Activated naive CD4-positive, alpha-beta T cell treated with anti-CD3 and anti-CD28 coated beads, Interleukin-2, amount 10 ng/mL, durations not matched to agents 7 days and 5 days (primary cell): ENCODE measurements around the gene CNTN4.
A peak's percentile ranks its signal among the peaks of the same experiment; 100 is the strongest.

Experiments
- CTCF ChIA-PET: fragments of 350-600 bp; sonication (Branson Sonifier 250); formaldehyde crosslinking; loops from one replicate; lab custom pipeline; 2021; ENCODE audit warnings: antibody characterized with exemption; lab: Charles Lee
- DNase-seq: peaks from one replicate; pipeline ENCODE4 v3.0.0-alpha.2; 2020
- H3K27ac Mint-ChIP-seq: one replicate; pipeline ENCODE4 v1.8.0; 2021; ENCODE audit warnings: mild to moderate bottlenecking, moderate library complexity, mixed read lengths
- H3K27me3 Mint-ChIP-seq: one replicate; pipeline ENCODE4 v1.8.0; 2021; ENCODE audit warnings: mild to moderate bottlenecking, mixed read lengths
- H3K36me3 Mint-ChIP-seq: one replicate; pipeline ENCODE4 v1.8.0; 2021; ENCODE audit warnings: mixed read lengths
- H3K4me1 Mint-ChIP-seq: one replicate; pipeline ENCODE4 v1.8.0; 2021; ENCODE audit warnings: mixed read lengths
- H3K4me3 Mint-ChIP-seq: one replicate; pipeline ENCODE4 v1.8.0; 2021; ENCODE audit warnings: mild to moderate bottlenecking, moderate library complexity, mixed read lengths
- H3K9me3 Mint-ChIP-seq: one replicate; pipeline ENCODE4 v1.8.0; 2021; ENCODE audit warnings: mixed read lengths

The CNTN4 gene

DNA sequence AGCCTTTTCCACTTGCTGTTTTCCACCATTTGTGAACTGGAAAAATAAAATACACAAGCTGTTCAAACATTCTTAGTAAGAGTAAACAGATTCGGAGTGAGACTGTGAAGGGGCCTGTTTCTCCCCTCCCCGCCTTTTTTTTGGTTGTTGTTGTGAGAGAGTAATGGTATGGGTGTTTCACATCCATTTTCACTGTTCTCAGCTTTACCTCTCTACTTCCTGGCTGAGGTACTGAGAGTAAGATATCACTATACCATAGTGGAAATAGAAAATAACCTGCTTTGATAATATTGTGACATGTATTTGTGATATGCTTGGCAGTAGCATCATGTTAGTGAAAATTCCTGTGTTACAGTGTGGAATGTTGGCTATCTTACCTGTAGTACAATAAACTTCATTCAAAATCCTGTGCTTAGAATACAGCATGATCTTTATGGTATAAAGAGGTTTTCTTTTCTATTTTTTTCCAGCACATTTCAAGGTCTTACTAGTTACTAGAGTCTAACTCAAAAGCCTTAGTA lies 12.0 kb downstream of the CNTN4 start:
- no peaks in the 10 kb centered on the region for H3K4me1 Mint-ChIP-seq
- CTCF ChIA-PET: no interaction called here
- DNase-seq: no peak
- no peak overlapping the region for H3K4me3 Mint-ChIP-seq
- H3K36me3 Mint-ChIP-seq: no peaks in the 10 kb centered on the region
- H3K27ac Mint-ChIP-seq: no peak overlapping the region
- H3K27me3 Mint-ChIP-seq: no peaks in the 10 kb centered on the region
- H3K9me3 Mint-ChIP-seq: peaks cover 7% of the 10 kb centered on the region

DNA sequence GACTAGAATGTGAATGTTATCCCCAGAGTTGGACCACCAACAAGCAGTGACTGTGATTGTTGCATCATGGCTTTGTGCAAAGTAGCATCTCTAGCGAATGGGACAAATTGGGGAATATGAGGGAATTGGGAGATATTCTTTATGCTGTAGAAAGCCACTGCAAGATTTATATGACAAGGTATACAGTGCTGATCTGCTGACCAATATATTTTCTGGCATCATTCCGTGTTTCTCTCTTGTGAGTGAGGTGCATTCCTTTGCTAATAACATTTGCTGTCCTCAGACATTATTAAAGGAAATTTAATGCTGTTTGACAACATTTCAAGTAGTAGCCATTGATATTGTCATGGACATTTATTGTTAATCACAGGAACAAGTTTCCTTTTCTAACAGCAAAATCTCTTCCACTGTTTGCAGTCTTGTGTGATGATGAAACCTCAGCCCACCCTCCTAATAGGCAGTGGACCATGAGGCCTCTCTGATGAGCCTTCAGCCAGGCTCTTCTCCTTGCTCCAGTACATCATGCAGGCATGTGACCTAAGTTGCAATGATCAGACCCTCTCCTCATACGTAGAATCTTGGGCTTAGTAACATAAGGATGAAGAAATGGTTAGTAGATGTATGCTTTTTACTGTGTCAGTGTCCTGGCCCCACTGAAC lies 16.1 kb downstream of the CNTN4 start:
- no peak overlapping the region for H3K27ac Mint-ChIP-seq
- no peaks in the 10 kb centered on the region for H3K9me3 Mint-ChIP-seq
- no peak overlapping the region for H3K4me3 Mint-ChIP-seq
- DNase-seq: no peak
- H3K27me3 Mint-ChIP-seq: no peaks in the 10 kb centered on the region
- CTCF ChIA-PET: no interaction called here
- no peaks in the 10 kb centered on the region for H3K4me1 Mint-ChIP-seq
- H3K36me3 Mint-ChIP-seq: no peaks in the 10 kb centered on the region

- DNase-seq: no peak
- no peaks in the 10 kb centered on the region for H3K36me3 Mint-ChIP-seq
- H3K27ac Mint-ChIP-seq: no peak overlapping the region
- CTCF ChIA-PET: no interaction called here
- no peaks in the 10 kb centered on the region for H3K9me3 Mint-ChIP-seq
- no peaks in the 10 kb centered on the region for H3K27me3 Mint-ChIP-seq
- no peak overlapping the region for H3K4me3 Mint-ChIP-seq
- H3K4me1 Mint-ChIP-seq: no peaks in the 10 kb centered on the region
Measured at GRCh38 chr3:2130726-2131125, 32.1 kb downstream of the CNTN4 start.

- Mint-ChIP-seq H3K4me1 (no peaks in the 10 kb centered on the region), H3K4me3 (no peak overlapping the region), H3K9me3 (no peaks in the 10 kb centered on the region), H3K27me3 (no peaks in the 10 kb centered on the region), H3K27ac (no peak overlapping the region), H3K36me3 (no peaks in the 10 kb centered on the region)
- CTCF ChIA-PET: no interaction called here
- DNase-seq: no peak
Measured at GRCh38 chr3:2133146-2133545, 34.5 kb downstream of the CNTN4 start.

- Mint-ChIP-seq H3K27ac (no peak overlapping the region), H3K4me3 (no peak overlapping the region), H3K36me3 (no peaks in the 10 kb centered on the region), H3K9me3 (no peaks in the 10 kb centered on the region), H3K27me3 (no peaks in the 10 kb centered on the region), H3K4me1 (no peaks in the 10 kb centered on the region)
- CTCF ChIA-PET: no interaction called here
- no peak for DNase-seq
Measured at GRCh38 chr3:2137651-2138050, 39.0 kb downstream of the CNTN4 start.

GRCh38 chr3:2141482-2141881 lies 42.8 kb downstream of the CNTN4 start:
- Mint-ChIP-seq H3K4me1 (no peaks in the 10 kb centered on the region), H3K27ac (no peak overlapping the region), H3K4me3 (no peak overlapping the region), H3K36me3 (no peaks in the 10 kb centered on the region), H3K27me3 (no peaks in the 10 kb centered on the region), H3K9me3 (no peaks in the 10 kb centered on the region)
- CTCF ChIA-PET: no interaction called here
- DNase-seq: no peak

DNA sequence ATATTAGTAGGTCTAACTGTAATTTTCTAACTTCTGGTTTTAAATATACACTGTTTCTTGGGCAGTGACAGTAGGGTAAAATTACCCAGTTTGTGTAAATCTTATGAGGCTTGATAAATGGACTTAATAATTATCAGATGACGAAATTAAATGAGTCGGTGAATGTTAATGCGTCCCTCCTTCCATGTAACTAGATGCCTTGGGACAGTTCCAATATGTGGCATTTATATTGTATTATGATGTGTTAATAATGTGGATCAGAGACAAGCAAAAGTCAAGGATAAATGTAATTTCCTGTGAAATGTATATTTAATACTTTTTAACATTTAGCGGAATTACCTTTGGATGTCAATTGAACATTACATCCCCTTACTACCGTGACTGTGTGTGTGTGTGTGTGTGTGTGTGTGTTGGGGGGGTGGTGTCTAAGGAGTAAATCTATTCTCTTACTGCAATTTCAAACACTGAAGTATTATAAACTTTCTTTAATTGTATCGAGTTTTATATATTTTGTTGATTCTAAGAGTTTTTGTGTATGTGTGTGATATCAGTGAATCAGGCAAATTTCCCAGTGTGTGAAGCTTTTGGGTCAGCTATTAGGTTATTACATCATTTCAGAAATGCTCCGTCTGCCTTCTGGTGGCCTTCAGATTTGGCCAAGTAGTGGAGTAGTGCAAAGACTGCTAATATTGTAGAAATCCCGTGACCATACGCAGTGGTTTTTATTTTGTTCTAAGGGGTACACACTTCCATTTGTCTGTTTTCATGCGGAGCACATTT lies 50.1 kb downstream of the CNTN4 start:
- no peaks in the 10 kb centered on the region for H3K36me3 Mint-ChIP-seq
- H3K9me3 Mint-ChIP-seq: no peaks in the 10 kb centered on the region
- H3K4me1 Mint-ChIP-seq: no peaks in the 10 kb centered on the region
- H3K27ac Mint-ChIP-seq: no peak overlapping the region
- no peak overlapping the region for H3K4me3 Mint-ChIP-seq
- CTCF ChIA-PET: no interaction called here
- DNase-seq: no peak
- no peaks in the 10 kb centered on the region for H3K27me3 Mint-ChIP-seq

GRCh38 chr3:2153053-2153452 lies 54.4 kb downstream of the CNTN4 start:
- no peak overlapping the region for H3K27ac Mint-ChIP-seq
- H3K4me3 Mint-ChIP-seq: no peak overlapping the region
- no peaks in the 10 kb centered on the region for H3K4me1 Mint-ChIP-seq
- H3K27me3 Mint-ChIP-seq: no peaks in the 10 kb centered on the region
- CTCF ChIA-PET: interaction anchor here (0.8 kb wide), 1 partner anchor 65 kb away, joined by 3 read pairs; no protein-coding TSS in a partner anchor
- DNase-seq: no peak
- no peaks in the 10 kb centered on the region for H3K36me3 Mint-ChIP-seq
- no peaks in the 10 kb centered on the region for H3K9me3 Mint-ChIP-seq

- Mint-ChIP-seq H3K27me3 (no peaks in the 10 kb centered on the region), H3K4me3 (no peak overlapping the region), H3K27ac (no peak overlapping the region), H3K9me3 (no peaks in the 10 kb centered on the region), H3K36me3 (no peaks in the 10 kb centered on the region), H3K4me1 (no peaks in the 10 kb centered on the region)
- no peak for DNase-seq
- CTCF ChIA-PET: interaction anchor here (0.8 kb wide), 1 partner anchor 65 kb away, joined by 3 read pairs; no protein-coding TSS in a partner anchor
Measured at GRCh38 chr3:2153547-2153946, 54.9 kb downstream of the CNTN4 start.

DNA sequence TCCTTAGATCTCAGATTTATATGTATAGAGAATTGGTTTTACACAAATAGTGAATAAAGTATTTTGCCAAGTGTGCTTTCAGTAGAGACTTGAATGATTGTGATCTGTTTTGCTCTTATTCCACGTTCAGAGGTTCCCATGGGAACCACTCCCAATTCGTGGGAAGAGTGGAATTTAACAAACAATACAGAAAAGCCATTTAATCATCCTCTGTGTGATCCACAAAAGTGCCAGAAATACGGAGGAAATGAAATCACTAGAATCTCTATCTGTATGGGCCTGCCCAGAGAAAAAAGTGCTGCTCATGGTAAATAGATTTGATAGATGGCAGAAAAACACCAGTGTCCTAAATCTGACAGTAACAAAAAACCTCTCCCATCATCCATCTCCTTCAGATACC lies 56.0 kb downstream of the CNTN4 start:
- DNase-seq: no peak
- no peak overlapping the region for H3K4me3 Mint-ChIP-seq
- H3K4me1 Mint-ChIP-seq: no peaks in the 10 kb centered on the region
- H3K27ac Mint-ChIP-seq: no peak overlapping the region
- no peaks in the 10 kb centered on the region for H3K9me3 Mint-ChIP-seq
- H3K27me3 Mint-ChIP-seq: no peaks in the 10 kb centered on the region
- no peaks in the 10 kb centered on the region for H3K36me3 Mint-ChIP-seq
- CTCF ChIA-PET: no interaction called here

- peak; percentile 20 for DNase-seq
- Mint-ChIP-seq H3K4me1 (no peaks in the 10 kb centered on the region), H3K9me3 (no peaks in the 10 kb centered on the region), H3K27me3 (no peaks in the 10 kb centered on the region), H3K27ac (no peak overlapping the region), H3K4me3 (no peak overlapping the region), H3K36me3 (no peaks in the 10 kb centered on the region)
- CTCF ChIA-PET: interaction anchor here (0.9 to 1.3 kb wide), 3 partner anchors 11 to 651 kb away, joined by 3 to 5 read pairs (median 4); no protein-coding TSS in a partner anchor
Measured at GRCh38 chr3:2156244-2156847, 57.7 kb downstream of the CNTN4 start.

DNA sequence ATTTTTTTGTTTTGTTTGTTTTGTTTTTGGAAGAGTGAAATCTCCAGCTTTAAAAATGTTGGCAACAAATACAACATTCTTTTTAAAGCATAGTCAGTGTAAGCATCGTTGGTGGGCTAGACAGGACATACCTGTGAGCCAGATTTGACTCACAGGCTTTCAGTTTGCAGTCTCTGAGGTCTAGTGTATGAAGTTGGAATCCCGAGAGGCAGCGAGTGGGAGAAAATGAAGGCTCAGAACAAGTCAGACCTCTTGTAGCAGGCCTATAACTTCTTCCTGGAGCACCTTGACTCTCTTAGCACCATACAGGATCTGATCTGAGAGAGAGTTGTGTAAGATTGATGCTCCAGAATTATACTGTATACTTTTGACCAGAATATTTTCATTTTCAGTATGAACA lies 60.2 kb downstream of the CNTN4 start:
- CTCF ChIA-PET: no interaction called here
- Mint-ChIP-seq H3K9me3 (no peaks in the 10 kb centered on the region), H3K4me1 (no peaks in the 10 kb centered on the region), H3K27me3 (no peaks in the 10 kb centered on the region), H3K36me3 (no peaks in the 10 kb centered on the region), H3K27ac (no peak overlapping the region), H3K4me3 (no peak overlapping the region)
- DNase-seq: no peak

- no peaks in the 10 kb centered on the region for H3K4me1 Mint-ChIP-seq
- no peak overlapping the region for H3K4me3 Mint-ChIP-seq
- CTCF ChIA-PET: interaction anchor here (1.5 kb wide), 1 partner anchor 10 kb away, joined by 5 read pairs; no protein-coding TSS in a partner anchor
- H3K27ac Mint-ChIP-seq: no peak overlapping the region
- DNase-seq: no peak
- no peaks in the 10 kb centered on the region for H3K9me3 Mint-ChIP-seq
- H3K27me3 Mint-ChIP-seq: no peaks in the 10 kb centered on the region
- H3K36me3 Mint-ChIP-seq: no peaks in the 10 kb centered on the region
Measured at GRCh38 chr3:2166552-2166951, 67.9 kb downstream of the CNTN4 start.

- no peak overlapping the region for H3K27ac Mint-ChIP-seq
- DNase-seq: no peak
- H3K9me3 Mint-ChIP-seq: peaks cover 5% of the 10 kb centered on the region
- H3K4me1 Mint-ChIP-seq: no peaks in the 10 kb centered on the region
- CTCF ChIA-PET: no interaction called here
- no peaks in the 10 kb centered on the region for H3K36me3 Mint-ChIP-seq
- no peaks in the 10 kb centered on the region for H3K27me3 Mint-ChIP-seq
- no peak overlapping the region for H3K4me3 Mint-ChIP-seq
Measured at GRCh38 chr3:2172561-2173171, 74.0 kb downstream of the CNTN4 start.
